H9 (cell line): ENCODE results near the gene MYRIP. TPM values are rescaled to one million over a fixed set of nuclear protein-coding genes. Genes with fewer than 3 reads are reported as not detected.
"Not testable (repeated sequence)": the region's sequence is repeated elsewhere in the genome, so short reads cannot be mapped to it uniquely, and the experiment has no call there.

ENCODE experiments used
- DNase-seq: peaks from one replicate; pipeline ENCODE4 v3.0.0-alpha.2; 2017
- H2AFZ ChIP-seq: one replicate; pipeline ENCODE4 v1.6.1; 2013; ENCODE audit warnings: mild to moderate bottlenecking, low read length, control low read depth, moderate library complexity
- H2AK5ac ChIP-seq: 2 replicates; pipeline ENCODE4 v1.6.1; 2013; ENCODE audit warnings: low read length, control low read depth, mixed read lengths; ENCODE audit not compliant: insufficient read length
- H2BK120ac ChIP-seq: one replicate; pipeline ENCODE4 v1.6.1; 2013; ENCODE audit warnings: low read depth, mild to moderate bottlenecking, low read length, control low read depth, inconsistent platforms; ENCODE audit not compliant: poor library complexity, severe bottlenecking
- H2BK12ac ChIP-seq: 2 replicates; pipeline ENCODE4 v1.6.1; 2013; ENCODE audit warnings: low read length, control low read depth, mixed read lengths, low read depth; ENCODE audit not compliant: insufficient read length
- H2BK15ac ChIP-seq: 2 replicates; pipeline ENCODE4 v1.6.1; 2013; ENCODE audit warnings: low read depth, low read length, control low read depth
- H2BK20ac ChIP-seq: one replicate; pipeline ENCODE4 v1.6.1; 2013; ENCODE audit warnings: low read depth, mild to moderate bottlenecking, low read length, control low read depth, inconsistent platforms; ENCODE audit not compliant: poor library complexity, severe bottlenecking
- H2BK5ac ChIP-seq: 2 replicates; pipeline ENCODE4 v1.6.1; 2013; ENCODE audit warnings: low read length, control low read depth, mixed read lengths; ENCODE audit not compliant: insufficient read length
- H3K14ac ChIP-seq: 2 replicates; pipeline ENCODE4 v1.6.1; 2013; ENCODE audit warnings: low read length, control low read depth; ENCODE audit not compliant: insufficient read depth
- H3K18ac ChIP-seq: 2 replicates; pipeline ENCODE4 v1.6.1; 2013; ENCODE audit warnings: low read depth, mild to moderate bottlenecking, mixed read lengths, low read length, control low read depth; ENCODE audit not compliant: insufficient read length
- H3K23ac ChIP-seq: 2 replicates; pipeline ENCODE4 v1.6.1; 2013; ENCODE audit warnings: low read length, control low read depth, mixed read lengths, low read depth; ENCODE audit not compliant: insufficient read length
- H3K23me2 ChIP-seq: 2 replicates; pipeline ENCODE4 v1.6.1; 2013; ENCODE audit warnings: low read depth, mild to moderate bottlenecking, mixed read lengths, low read length, control low read depth; ENCODE audit not compliant: insufficient read length, poor library complexity, severe bottlenecking
- H3K27ac ChIP-seq: 2 replicates; pipeline ENCODE4 v1.5.1; 2013; ENCODE audit warnings: low read length, control low read depth, mixed read lengths, low read depth; ENCODE audit not compliant: insufficient read length
- H3K27me3 ChIP-seq: 2 replicates; pipeline ENCODE4 v1.6.1; 2013; ENCODE audit warnings: low read length, control low read depth, inconsistent platforms; ENCODE audit not compliant: insufficient read depth
- H3K4ac ChIP-seq: 2 replicates; pipeline ENCODE4 v1.6.1; 2013; ENCODE audit warnings: low read depth, mild to moderate bottlenecking, control low read depth, inconsistent platforms, low read length, moderate library complexity
- H3K4me1 ChIP-seq: 2 replicates; pipeline ENCODE4 v1.6.1; 2013; ENCODE audit warnings: low read length, control low read depth, inconsistent platforms; ENCODE audit not compliant: insufficient read depth
- H3K4me2 ChIP-seq: 2 replicates; pipeline ENCODE4 v1.6.1; 2013; ENCODE audit warnings: low read length, control low read depth, mixed read lengths; ENCODE audit not compliant: insufficient read length, insufficient read depth
- H3K56ac ChIP-seq: 2 replicates; pipeline ENCODE4 v1.6.1; 2013; ENCODE audit warnings: low read depth, mild to moderate bottlenecking, mixed read lengths, low read length, control low read depth; ENCODE audit not compliant: insufficient read length
- H3K79me1 ChIP-seq: 2 replicates; pipeline ENCODE4 v1.6.1; 2013; ENCODE audit warnings: low read depth, mild to moderate bottlenecking, moderate library complexity, low read length, control low read depth, inconsistent platforms; ENCODE audit not compliant: insufficient read depth, poor library complexity, severe bottlenecking
- H3K79me2 ChIP-seq: 2 replicates; pipeline ENCODE4 v1.6.1; 2013; ENCODE audit warnings: low read length, control low read depth, inconsistent platforms; ENCODE audit not compliant: insufficient read depth
- H3K9ac ChIP-seq: 2 replicates; pipeline ENCODE4 v1.6.1; 2013; ENCODE audit warnings: low read length, control low read depth, mixed read lengths; ENCODE audit not compliant: insufficient read length; ENCODE audit errors: extremely low read depth
- H3K9me3 ChIP-seq: one replicate; pipeline ENCODE4 v1.6.1; 2013; ENCODE audit warnings: low read depth, low read length, inconsistent platforms; ENCODE audit not compliant: control insufficient read depth
- H3T11ph ChIP-seq: one replicate; pipeline ENCODE4 v1.6.1; 2013; ENCODE audit warnings: mild to moderate bottlenecking, low read length, control low read depth, inconsistent platforms
- H4K20me1 ChIP-seq: one replicate; pipeline ENCODE4 v1.6.1; 2013; ENCODE audit not compliant: control insufficient read depth, insufficient read length, insufficient read depth
- H4K5ac ChIP-seq: 2 replicates; pipeline ENCODE4 v1.6.1; 2013; ENCODE audit warnings: low read depth, mild to moderate bottlenecking, mixed read lengths, low read length, control low read depth; ENCODE audit not compliant: insufficient read length
- H4K8ac ChIP-seq: replicated peaks from 2 replicates; pipeline ENCODE4 v1.6.1; 2013; ENCODE audit warnings: low read length, control low read depth, mixed read lengths, low read depth; ENCODE audit not compliant: insufficient read length
- H4K91ac ChIP-seq: 2 replicates; pipeline ENCODE4 v1.6.1; 2013; ENCODE audit warnings: low read depth, mild to moderate bottlenecking, moderate library complexity, mixed read lengths, low read length, control low read depth; ENCODE audit not compliant: insufficient read length
- H3K27ac Mint-ChIP-seq, 3 experiments: 2 replicates in 2 of 3; 3 replicates in 1 of 3; pipeline ENCODE4 v1.8.0; 2020 to 2021; ENCODE audit warnings: mixed read lengths in 3 of 3, mild to moderate bottlenecking in 1 of 3, moderate library complexity in 1 of 3
- H3K27me3 Mint-ChIP-seq: 2 replicates; pipeline ENCODE4 v1.8.0; 2021; ENCODE audit warnings: low read depth, mild to moderate bottlenecking, moderate library complexity, mixed read lengths
- H3K36me3 Mint-ChIP-seq, 3 experiments: 2 replicates in 2 of 3; 3 replicates in 1 of 3; pipeline ENCODE4 v1.8.0; 2020 to 2021; ENCODE audit warnings: low read depth in 3 of 3, mixed read lengths in 3 of 3; ENCODE audit not compliant: insufficient read depth in 1 of 3
- H3K4me1 Mint-ChIP-seq, 2 experiments: 2 replicates each; pipeline ENCODE4 v1.8.0; 2020; ENCODE audit warnings: mixed read lengths in 2 of 2
- H3K4me3 Mint-ChIP-seq, 2 experiments: 2 replicates in 1 of 2; 3 replicates in 1 of 2; pipeline ENCODE4 v1.8.0; 2020 to 2021; ENCODE audit warnings: mild to moderate bottlenecking in 2 of 2, mixed read lengths in 2 of 2, moderate library complexity in 1 of 2
- H3K9me3 Mint-ChIP-seq, 2 experiments: 2 replicates in 1 of 2; 3 replicates in 1 of 2; pipeline ENCODE4 v1.8.0; 2020; ENCODE audit warnings: mild to moderate bottlenecking in 2 of 2, mixed read lengths in 2 of 2, moderate library complexity in 1 of 2
- WGBS: extraction: QIAGEN DNeasy Blood & Tissue Kit; methylation state at CpG from one replicate; pipeline ENCODE4 v1.1.7; 2013; ENCODE audit warnings: missing lambda C conversion rate, low lambda C conversion rate, mixed read lengths; ENCODE audit not compliant: insufficient read length; ENCODE audit errors: extremely low coverage; 5-methylcytosine and 5-hydroxymethylcytosine counted together
- total RNA-seq: library from RNA; stranded (reverse); gene quantifications from 2 replicates; pipeline ENCODE4 v1.2.1, GENCODE V29; 2021
- TF ChIP-seq, protein P1 (sequence below): fragments of 200-600 bp; sonication (generic); conservative IDR thresholded peaks from 3 replicates; pipeline ENCODE4 v1.8.0; 2021; ENCODE audit warnings: antibody characterized with exemption, mild to moderate bottlenecking

Gene MYRIP
- total RNA-seq, 1 experiment from 2014 or later: 1.8 TPM

DNA sequence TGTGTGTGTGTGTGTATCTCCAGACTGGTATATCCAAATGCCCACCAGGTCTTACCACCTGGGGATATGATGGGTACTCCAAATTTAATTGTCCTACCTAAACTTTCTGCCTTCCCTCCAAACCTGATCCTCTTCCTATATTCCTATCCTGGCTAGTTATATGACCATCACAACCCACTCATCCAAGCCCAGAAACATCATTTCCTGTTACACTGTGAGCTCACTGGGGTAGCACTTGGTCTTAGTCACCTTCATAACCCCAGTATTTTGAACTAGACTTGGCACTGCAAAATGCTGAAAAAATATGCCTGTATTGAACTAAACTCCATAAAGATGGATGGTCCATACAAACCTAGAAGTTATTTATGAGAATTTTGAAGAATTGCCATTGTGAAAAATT is 321.3 kb downstream of the MYRIP start:
- no peak overlapping the region for H3K27ac ChIP-seq
- TF ChIP-seq, protein P1, sequence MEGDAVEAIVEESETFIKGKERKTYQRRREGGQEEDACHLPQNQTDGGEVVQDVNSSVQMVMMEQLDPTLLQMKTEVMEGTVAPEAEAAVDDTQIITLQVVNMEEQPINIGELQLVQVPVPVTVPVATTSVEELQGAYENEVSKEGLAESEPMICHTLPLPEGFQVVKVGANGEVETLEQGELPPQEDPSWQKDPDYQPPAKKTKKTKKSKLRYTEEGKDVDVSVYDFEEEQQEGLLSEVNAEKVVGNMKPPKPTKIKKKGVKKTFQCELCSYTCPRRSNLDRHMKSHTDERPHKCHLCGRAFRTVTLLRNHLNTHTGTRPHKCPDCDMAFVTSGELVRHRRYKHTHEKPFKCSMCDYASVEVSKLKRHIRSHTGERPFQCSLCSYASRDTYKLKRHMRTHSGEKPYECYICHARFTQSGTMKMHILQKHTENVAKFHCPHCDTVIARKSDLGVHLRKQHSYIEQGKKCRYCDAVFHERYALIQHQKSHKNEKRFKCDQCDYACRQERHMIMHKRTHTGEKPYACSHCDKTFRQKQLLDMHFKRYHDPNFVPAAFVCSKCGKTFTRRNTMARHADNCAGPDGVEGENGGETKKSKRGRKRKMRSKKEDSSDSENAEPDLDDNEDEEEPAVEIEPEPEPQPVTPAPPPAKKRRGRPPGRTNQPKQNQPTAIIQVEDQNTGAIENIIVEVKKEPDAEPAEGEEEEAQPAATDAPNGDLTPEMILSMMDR: no peak
- peaks cover 13 to 24% (median 22%) of the 10 kb centered on the region in 3 experiments for H3K36me3 Mint-ChIP-seq

DNA sequence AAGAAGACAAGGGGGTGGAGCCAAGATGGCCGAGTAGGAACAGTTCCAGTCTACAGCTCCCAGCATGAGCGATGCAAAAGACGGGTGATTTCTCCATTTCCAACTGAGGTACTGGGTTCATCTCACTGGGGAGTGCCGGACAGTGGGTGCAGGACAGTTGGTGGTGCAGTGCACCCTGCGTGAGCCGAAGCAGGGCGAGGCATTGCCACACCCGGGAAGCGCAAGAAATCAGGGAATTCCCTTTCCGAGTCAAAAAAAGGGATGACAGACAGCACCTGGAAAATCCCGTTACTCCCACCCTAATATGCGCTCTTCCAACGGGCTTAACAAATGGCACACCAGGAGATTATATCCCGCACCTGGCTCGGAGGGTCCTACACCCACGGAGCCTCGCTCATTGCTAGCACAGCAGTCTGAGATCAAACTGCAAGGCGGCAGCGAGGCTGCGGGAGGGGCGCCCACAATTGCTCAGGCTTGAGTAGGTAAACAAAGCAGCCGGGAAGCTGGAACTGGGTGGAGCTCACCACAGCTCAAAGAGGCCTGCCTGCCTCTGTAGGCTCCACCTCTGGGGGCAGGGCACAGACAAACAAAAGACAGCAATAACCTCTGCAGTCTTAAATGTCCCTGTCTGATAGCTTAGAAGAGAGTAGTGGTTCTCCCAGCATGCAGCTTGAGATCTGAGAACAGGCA is 324.6 kb downstream of the MYRIP start:
- H2BK20ac ChIP-seq, H3K23me2 ChIP-seq, H2BK5ac ChIP-seq, H3T11ph ChIP-seq, H3K79me1 ChIP-seq, H3K9ac ChIP-seq, H3K4me3 Mint-ChIP-seq, H2BK120ac ChIP-seq, H3K14ac ChIP-seq, H2AK5ac ChIP-seq, H3K27ac ChIP-seq, H3K23ac ChIP-seq, H3K4ac ChIP-seq, H2BK15ac ChIP-seq, H3K27ac Mint-ChIP-seq, DNase-seq, H3K4me1 ChIP-seq, H4K91ac ChIP-seq, H4K20me1 ChIP-seq, H3K79me2 ChIP-seq, H3K4me1 Mint-ChIP-seq, H2AFZ ChIP-seq, H4K8ac ChIP-seq, H2BK12ac ChIP-seq, H3K27me3 ChIP-seq, H3K18ac ChIP-seq, H3K4me2 ChIP-seq, H4K5ac ChIP-seq, H3K56ac ChIP-seq, H3K27me3 Mint-ChIP-seq: not testable (repeated sequence)
- Mint-ChIP-seq H3K36me3 (peaks cover 13 to 24% (median 24%) of the 10 kb centered on the region in 3 experiments), H3K9me3 (peaks cover 35 to 44% of the 10 kb centered on the region in 2 experiments)
- H3K9me3 ChIP-seq: peaks cover 17% of the 10 kb centered on the region
- WGBS: no CpG with 5 or more reads among the region's 22 CpGs

More for the DNA sequence above, 321.3 kb downstream of the MYRIP start:
- Histone ChIP-seq H3K14ac (no peak overlapping the region), H2AFZ (no peak overlapping the region), H3K18ac (no peak overlapping the region), H3K79me2 (no peaks in the 10 kb centered on the region), H2BK15ac (no peak overlapping the region), H3K4me2 (no peak overlapping the region), H3K4ac (no peak overlapping the region), H4K5ac (no peak overlapping the region), H3K9ac (no peak overlapping the region), H2BK20ac (no peak overlapping the region), H3T11ph (no peak overlapping the region), H3K27me3 (no peaks in the 10 kb centered on the region), H2BK12ac (no peak overlapping the region), H2BK120ac (no peak overlapping the region), H2AK5ac (no peak overlapping the region), H3K56ac (no peak overlapping the region), H4K8ac (no peak overlapping the region), H4K20me1 (no peaks in the 10 kb centered on the region), H2BK5ac (no peak overlapping the region), H4K91ac (no peak overlapping the region), H3K9me3 (peaks cover 17% of the 10 kb centered on the region), H3K79me1 (no peaks in the 10 kb centered on the region), H3K4me1 (no peaks in the 10 kb centered on the region), H3K23ac (no peak overlapping the region), H3K23me2 (no peaks in the 10 kb centered on the region)
- 0 out of 2 replicates have a peak, but pooled peaks cover 1% of the 10 kb centered on the region for H3K27me3 Mint-ChIP-seq
- no peak for DNase-seq
- no peak overlapping the region; a peak in 1 of 5 replicates for H3K4me3 Mint-ChIP-seq
- H3K4me1 Mint-ChIP-seq: no peaks in the 10 kb centered on the region
- H3K9me3 Mint-ChIP-seq: peaks cover 31 to 33% of the 10 kb centered on the region in 2 experiments
- H3K27ac Mint-ChIP-seq: no peak overlapping the region
